ENCODE data around the gene EYS. TPM values are rescaled to one million over a fixed set of nuclear protein-coding genes. Genes with fewer than 3 reads are reported as not detected.

Gene EYS
- polyA plus RNA-seq, 1 experiment: not detected

- ChIA-PET POLR2A (no interaction called here), CTCF (no interaction called here)
- TF ChIP-seq CTCF (IDR thresholded peaks at IDR 0.05; ENCODE audit: low read depth, low read length): no peak
- Histone ChIP-seq H3K27me3 (ENCODE audit: control insufficient read depth, insufficient read depth, low read length) (no peaks in the 10 kb centered on the region), H3K4me3 (ENCODE audit: low read depth, low read length) (no peak overlapping the region), H3K27ac (ENCODE audit: low read depth, low read length) (no peak overlapping the region), H3K9me3 (ENCODE audit: control insufficient read depth, insufficient read depth, low read length) (no peaks in the 10 kb centered on the region)
- DNase-seq (ENCODE audit: low read depth, low spot score): no peak
Observed at GRCh38 chr6:64185621-64186020, 1521.4 kb downstream of the EYS start.

GRCh38 chr6:64175296-64175695, 1531.7 kb downstream of the EYS start:
- no peaks in the 10 kb centered on the region for H3K27me3 ChIP-seq (ENCODE audit: control insufficient read depth, insufficient read depth, low read length)
- H3K4me3 ChIP-seq (ENCODE audit: low read depth, low read length): no peak overlapping the region
- ChIA-PET CTCF (no interaction called here), POLR2A (no interaction called here)
- DNase-seq (ENCODE audit: low read depth, low spot score): no peak
- no peaks in the 10 kb centered on the region for H3K9me3 ChIP-seq (ENCODE audit: control insufficient read depth, insufficient read depth, low read length)
- TF ChIP-seq CTCF (IDR thresholded peaks at IDR 0.05; ENCODE audit: low read depth, low read length): no peak
- no peak overlapping the region for H3K27ac ChIP-seq (ENCODE audit: low read depth, low read length)

GRCh38 chr6:64170316-64170715, 1536.7 kb downstream of the EYS start:
- H3K9me3 ChIP-seq (ENCODE audit: control insufficient read depth, insufficient read depth, low read length): no peaks in the 10 kb centered on the region
- H3K4me3 ChIP-seq (ENCODE audit: low read depth, low read length): no peak overlapping the region
- no peak overlapping the region for H3K27ac ChIP-seq (ENCODE audit: low read depth, low read length)
- no peak for DNase-seq (ENCODE audit: low read depth, low spot score)
- CTCF ChIA-PET: no interaction called here
- no peaks in the 10 kb centered on the region for H3K27me3 ChIP-seq (ENCODE audit: control insufficient read depth, insufficient read depth, low read length)
- POLR2A ChIA-PET: no interaction called here
- no peak for TF ChIP-seq CTCF (IDR thresholded peaks at IDR 0.05; ENCODE audit: low read depth, low read length)

GRCh38 chr6:64160486-64160885, 1546.5 kb downstream of the EYS start:
- CTCF ChIA-PET: interaction anchor here (0.6 kb wide), 1 partner anchor 304 kb away, joined by 4 read pairs; no protein-coding TSS in a partner anchor
- POLR2A ChIA-PET: no interaction called here
- Histone ChIP-seq H3K9me3 (ENCODE audit: control insufficient read depth, insufficient read depth, low read length) (no peaks in the 10 kb centered on the region), H3K27me3 (ENCODE audit: control insufficient read depth, insufficient read depth, low read length) (no peaks in the 10 kb centered on the region), H3K4me3 (ENCODE audit: low read depth, low read length) (no peak overlapping the region), H3K27ac (ENCODE audit: low read depth, low read length) (no peak overlapping the region)
- no peak for DNase-seq (ENCODE audit: low read depth, low spot score)
- no peak for TF ChIP-seq CTCF (IDR thresholded peaks at IDR 0.05; ENCODE audit: low read depth, low read length)

DNA sequence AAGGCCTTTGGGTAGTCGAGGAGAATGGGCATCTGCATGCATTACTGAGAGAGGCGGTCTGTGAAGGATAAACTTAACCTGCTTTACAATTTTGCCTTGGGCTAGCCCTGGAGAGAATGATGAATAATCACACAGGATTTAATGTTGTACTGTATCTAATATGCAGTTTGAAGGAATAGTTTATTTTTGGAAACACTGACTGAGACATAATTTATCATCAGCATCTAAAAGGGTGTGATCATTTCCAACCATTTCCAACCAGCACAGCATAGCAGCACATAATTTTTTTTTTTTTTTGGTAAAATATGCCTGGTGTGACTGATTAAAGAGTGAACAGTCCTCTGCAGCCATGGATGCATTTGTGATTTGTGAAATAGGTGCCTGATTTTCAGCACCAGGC, 1552.0 kb downstream of the EYS start:
- ChIA-PET POLR2A (no interaction called here), CTCF (no interaction called here)
- Histone ChIP-seq H3K4me3 (ENCODE audit: low read depth, low read length) (no peak overlapping the region), H3K9me3 (ENCODE audit: control insufficient read depth, insufficient read depth, low read length) (no peaks in the 10 kb centered on the region), H3K27me3 (ENCODE audit: control insufficient read depth, insufficient read depth, low read length) (no peaks in the 10 kb centered on the region), H3K27ac (ENCODE audit: low read depth, low read length) (no peak overlapping the region)
- no peak for TF ChIP-seq CTCF (IDR thresholded peaks at IDR 0.05; ENCODE audit: low read depth, low read length)
- no peak for DNase-seq (ENCODE audit: low read depth, low spot score)

Measured in AG04450 (cell line).